Right kidney (tissue), 1 donor: ENCODE results near the gene ATG7.
A peak's percentile ranks its signal among the peaks of the same experiment; 100 is the strongest.
"Not testable (repeated sequence)": the region's sequence is repeated elsewhere in the genome, so short reads cannot be mapped to it uniquely, and the experiment has no call there.

Source experiments
- DNase-seq: peaks from one replicate; pipeline ENCODE4 v3.0.0-alpha.2; 2016

ATG7 gene

DNA sequence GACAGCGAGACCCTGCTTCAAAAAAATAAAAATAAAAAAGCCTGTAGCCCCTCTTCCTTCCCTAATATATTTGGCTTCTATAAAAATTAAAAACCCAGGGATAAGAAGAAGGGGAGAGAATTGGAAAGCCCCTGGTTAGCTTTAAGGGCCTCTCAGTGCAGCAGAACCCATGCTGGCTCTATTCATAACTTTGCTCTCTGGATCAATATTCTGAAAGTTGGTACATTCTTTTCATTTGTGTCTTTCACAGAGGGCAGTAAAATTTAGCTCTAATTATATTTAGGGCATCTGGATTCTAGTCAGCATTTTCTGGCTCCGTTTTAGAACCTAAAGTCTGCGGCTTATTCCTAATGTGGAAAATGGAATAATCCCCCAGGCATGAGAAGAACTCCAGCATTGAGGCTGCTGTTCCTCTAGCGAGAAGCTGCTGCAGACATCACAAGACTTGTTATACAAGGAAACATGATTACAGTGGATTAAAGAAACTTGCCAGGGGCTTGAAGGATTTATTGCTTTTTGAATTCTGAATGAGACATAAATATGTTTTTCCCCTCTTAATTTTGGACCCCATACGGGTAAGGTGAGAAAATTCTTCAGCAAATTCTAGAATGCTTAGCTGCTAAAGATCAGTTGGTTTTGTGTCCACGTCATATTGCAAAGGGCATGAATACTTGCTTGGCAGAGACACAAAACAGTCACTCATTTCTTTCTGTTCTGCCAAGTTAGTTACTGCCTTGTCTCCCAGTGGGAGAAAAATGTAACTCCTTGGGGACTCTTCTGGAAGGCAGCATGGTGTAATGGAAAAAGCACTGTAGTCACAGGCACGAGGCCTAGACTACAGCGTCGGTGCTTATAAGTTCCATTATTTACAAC lies 193.8 kb downstream of the ATG7 start:
- DNase-seq, result no peak

DNA sequence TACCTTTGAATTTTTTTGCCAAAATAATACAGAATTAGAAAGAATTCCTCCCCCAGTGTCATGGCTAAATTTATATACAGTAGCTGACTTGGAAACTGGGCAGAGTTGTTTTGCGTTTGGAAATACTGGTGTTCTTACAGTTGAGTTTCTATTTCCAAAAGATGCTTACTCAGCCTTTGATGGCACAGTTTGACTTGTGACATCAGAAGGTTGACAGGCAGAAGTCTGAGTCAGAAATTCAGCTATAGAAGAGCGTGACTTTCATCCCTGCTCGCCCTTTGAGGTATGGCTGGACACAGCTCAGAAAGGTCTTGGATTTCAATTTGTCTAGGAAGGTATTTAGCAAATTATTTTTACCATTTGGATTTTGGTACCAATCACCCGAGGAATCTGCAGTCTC lies 195.7 kb downstream of the ATG7 start:
- DNase-seq, result no peak

DNA sequence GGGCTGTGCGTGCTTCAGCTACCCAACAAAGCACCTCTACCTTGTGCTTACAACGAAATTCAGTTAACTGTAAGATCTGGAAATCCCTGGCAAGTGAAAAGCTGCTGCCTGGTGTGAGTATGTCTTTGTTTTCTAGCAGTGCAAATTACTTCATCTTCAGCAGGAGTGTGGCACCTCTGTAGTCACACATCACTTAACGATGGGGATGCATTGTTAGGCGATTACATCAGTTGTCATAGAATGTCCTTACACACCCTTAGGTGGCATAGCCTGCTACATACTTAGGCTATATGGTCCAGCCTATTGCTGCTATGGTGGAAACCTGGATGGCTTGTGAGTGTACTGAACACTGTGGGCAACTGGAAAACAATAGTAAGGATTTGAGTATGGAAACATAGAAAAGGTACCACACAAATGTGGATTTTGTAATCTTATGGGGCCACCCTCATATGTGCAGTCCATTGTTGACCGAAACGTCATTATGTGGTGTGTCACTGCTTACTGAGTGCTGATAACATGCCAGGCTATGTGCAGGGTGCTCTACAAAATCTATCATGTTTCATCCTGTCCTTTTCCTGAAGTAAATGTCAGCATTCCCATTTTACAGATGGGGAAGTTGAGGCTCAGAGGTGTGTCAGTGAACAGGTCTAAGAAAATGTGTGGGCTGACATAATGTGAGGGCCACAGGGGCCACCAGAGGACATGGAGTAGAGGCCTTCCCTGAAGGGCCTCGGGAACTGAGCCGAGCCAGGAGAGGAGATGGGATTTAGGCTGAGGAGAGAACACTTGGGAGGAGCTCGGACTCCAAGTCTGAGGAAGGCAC lies 198.0 kb downstream of the ATG7 start:
- no peak for DNase-seq

DNA sequence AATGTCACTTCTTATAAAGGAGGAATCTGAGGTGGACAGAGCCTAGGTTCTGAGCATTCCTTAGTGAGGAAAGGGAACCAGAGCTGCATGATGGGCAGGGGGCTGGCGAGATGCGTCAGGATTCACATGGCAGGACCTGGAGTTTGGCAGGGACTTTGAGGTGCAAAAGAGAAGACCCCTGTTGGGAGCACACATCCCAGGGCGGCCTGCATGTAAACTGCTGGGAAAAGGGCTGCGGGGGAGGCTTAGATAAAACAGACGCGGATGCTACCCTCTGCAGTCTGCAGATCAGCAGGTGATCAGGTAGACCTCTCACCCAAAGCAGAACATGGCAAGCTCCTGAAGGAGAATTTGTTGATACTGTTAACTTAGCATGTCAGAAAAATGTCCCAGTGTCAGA lies 203.1 kb downstream of the ATG7 start:
- DNase-seq, result no peak

DNA sequence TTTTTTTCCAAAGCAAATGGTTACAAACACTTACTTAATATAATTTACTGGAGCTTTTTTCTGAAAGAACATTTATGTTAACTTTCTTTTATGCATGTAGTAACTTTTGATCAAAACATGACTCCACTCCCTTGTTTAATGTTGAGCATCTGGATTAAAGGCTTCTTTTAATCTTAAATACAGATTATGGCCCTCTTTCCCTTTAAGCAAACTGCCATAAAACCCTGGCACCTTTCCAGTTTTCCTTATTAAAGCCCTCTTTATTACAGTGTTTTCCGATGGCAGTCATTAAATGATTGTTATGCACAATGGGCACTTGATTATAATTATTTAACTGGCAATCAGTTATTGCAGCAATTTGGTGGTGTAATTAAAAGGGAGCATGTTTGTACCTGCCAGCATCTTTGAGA lies 204.5 kb downstream of the ATG7 start:
- no peak for DNase-seq

DNA sequence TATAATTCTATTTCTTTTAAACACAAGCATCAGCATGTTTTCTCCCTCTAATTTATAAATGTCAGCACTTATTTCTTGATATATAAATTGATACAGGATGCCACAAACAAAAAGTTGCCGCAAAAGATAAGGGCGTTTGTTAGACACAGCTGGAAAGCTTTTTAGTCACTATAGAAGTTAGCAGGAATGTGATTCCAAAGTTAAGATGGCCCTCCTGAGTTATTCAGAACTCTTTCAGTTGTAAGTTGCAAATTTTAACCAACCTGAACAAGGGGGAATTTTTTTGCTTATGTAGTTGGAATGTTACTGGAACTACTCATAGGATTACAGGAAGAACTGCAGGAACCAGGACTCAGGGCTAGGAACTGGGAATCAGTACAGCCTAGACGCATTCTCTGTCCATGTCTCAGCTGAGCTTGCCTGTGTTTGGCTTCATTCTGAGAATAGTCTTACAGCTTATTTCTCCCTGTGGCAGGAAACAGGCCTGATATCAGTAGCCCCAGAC lies 205.3 kb downstream of the ATG7 start:
- DNase-seq, result no peak

DNA sequence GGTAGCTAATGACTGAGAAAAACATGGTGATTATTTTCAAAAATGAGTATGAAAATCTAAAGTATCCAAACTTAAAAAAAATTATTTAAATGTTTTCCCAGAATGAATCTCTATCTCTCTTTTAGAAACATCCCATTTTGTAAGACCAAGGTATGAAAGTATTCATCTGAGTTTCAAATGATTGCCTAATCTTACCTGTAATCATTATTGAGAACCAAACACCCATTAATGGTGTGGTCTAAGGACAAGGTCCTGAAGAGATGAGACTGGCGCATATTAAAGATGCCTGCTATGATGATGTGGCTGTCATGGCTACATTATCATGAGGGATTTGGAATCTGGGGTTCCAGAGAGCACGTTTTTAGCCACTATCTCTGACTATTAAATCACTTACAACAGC lies 206.0 kb downstream of the ATG7 start:
- no peak for DNase-seq

DNA sequence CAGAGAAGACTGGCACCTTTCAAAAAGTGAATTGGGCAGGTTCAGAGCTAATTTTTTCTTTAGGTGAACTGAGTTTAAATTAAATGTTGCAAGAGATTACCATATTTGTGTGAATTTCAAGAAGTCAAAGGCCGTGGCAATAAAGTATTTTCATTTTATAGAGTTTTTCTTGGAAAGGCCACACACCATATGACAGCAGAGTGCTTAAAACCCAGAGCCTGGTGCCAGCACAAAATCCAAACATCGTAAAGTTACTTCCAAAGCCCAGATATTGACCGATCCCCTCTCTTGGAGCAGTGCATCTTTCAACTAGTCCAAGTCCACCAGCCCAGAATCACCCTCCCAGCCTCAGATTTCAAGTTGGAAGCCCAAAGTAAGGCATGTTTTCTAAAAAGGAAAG lies 207.0 kb downstream of the ATG7 start:
- DNase-seq, result no peak

DNA sequence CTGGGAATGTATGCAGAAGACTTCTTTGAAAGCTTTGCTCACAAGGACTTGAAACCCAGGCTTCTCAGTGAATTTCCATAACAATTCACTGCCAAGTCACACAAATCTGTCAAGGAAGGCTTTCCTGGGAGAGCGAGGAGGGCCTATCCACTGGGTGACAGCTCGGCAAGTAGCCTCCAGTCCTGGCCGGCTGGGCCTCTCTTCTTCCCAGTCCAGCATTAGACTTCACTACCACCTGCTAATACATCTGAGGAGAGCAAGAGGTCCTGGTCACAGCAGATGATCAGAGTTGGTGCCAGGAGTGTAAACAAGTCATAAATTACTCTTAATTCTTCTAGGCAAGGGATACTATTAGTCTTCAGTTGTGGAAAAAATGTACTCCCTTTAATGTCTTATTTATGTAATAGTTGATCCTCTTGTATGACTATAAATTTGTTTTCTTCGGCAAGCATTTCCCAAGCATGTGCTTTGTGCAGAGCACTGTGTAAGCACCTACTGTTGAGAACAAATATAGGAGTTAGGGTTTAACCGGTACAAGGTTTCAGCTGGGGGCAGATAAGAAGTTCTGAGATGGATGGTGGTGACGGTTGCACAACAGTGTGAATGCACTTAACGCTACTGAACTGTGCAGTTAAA lies 208.6 kb downstream of the ATG7 start:
- DNase-seq, result no peak

DNA sequence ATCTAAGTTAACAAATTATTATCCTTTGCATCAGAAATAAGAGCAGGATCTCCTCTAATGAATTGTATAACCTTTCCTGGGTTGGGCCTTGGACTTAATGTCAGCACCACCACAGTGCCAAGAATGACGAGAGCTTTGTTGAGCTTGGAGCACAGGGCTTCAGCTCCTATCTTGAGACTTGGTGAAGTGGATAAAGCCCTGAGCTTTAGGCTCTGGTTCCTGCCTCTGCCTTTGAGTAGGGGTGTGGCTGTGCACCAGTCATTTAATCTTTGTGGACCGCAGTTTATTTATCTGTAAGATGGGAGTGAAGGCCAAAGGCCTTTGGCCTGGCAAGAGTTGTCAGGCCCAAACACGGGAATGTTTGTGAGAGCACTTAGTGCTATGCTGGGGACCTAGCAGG lies 209.4 kb downstream of the ATG7 start:
- no peak for DNase-seq

DNA sequence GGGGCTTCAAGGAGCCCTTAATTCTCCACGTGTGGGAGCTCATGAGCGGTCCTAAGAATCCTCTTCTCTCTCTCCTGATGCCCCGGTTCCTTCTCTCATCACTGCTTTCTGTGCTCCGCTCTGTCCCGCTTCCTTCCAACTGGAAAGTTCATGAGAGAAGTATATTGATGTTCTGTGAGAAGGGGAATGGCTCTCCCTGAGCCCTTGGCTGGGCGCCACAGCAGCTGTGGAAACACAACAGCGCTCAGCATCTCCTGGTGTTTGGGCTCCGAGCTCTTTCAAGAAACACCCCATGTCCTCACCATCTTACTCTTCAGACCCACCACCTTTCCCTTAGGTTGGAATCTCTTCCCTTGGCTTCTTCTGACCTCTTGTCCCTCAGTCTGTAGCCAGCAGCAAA lies 209.8 kb downstream of the ATG7 start:
- no peak for DNase-seq

DNA sequence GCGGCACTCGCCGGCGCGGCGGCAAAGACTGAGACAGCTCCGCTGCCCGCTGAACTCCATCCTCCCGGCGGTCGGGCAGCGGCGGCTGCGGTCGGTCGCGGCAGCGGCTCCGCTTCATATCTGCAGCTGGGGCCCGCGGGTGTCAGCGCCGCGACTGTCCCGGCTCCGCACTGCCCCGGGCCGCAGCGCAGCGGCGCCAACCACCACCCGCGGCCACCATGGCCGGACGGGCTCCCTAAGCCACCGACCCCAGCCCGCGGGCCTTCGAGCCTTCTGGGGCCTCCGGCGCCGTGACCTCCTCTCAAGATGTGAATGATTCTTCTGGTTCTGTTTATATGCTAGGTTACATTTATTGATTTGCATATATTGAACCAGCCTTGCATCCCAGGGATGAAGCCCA lies 216.2 kb downstream of the ATG7 start:
- not testable (repeated sequence) for DNase-seq

DNA sequence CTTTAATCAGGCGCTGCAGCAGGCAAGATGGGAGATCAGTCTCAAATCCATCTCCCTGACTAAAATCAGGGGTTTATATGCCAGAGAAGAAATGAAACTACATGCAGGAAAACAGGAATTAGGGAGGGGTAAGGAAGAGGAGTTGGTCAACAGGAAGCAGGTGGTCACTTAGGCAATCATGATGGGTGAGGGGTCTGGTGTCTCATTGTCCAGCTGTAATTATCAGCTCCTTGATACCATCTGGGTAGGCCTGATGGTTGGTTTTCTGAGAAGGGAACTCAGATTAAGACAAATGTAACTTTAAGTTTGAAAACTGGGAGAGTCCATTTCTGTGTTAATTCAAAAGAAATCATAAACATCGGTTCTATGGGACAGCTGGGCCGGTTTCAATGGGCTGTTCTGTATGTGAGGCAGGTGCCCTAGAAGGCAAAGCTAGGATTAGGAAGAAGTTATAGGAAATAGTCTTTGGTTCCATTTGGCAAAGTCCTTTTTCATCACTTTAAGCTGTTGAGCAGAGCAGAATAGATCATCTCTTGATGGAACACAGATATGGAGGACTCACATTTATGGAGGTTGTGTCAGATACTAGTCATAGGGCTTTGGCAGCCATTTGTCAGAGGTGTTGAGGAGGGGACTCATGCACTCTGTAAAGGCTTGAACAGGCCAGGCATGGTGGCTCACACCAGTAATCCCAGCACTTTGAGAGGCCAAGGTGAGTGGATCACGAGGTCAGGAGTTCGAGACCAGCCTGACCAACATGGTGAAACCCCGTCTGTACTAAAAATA lies 222.1 kb downstream of the ATG7 start:
- no peak for DNase-seq

DNA sequence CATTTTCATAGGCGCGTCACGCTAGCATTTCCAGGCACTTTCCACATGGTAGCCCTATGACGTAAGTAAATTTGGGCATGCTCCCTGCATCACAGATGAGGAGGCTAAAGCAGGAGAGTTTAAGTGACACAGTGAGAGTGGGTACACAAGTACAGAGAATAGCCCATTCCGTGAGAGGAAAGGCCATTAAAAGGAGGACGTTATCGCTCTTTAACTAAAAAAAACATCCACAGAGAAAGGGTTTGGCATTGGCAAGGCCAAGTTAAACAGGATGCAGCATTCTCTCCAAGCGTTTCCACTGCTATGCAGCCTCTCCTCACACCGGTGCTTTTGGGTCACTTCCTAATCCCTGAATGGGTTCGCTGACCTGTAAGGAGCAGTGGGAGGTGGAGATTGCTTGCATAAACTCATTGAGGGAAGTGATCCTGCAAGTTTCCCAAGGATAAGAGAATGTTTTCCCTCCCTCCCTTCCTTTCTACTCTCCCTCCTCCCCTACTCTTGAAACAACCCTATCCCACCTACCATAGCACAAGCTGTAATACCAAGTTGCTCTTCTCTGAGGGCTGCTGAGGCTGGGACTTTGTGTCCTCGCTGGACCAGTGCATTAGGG lies 223.9 kb downstream of the ATG7 start:
- DNase-seq, result no peak

DNA sequence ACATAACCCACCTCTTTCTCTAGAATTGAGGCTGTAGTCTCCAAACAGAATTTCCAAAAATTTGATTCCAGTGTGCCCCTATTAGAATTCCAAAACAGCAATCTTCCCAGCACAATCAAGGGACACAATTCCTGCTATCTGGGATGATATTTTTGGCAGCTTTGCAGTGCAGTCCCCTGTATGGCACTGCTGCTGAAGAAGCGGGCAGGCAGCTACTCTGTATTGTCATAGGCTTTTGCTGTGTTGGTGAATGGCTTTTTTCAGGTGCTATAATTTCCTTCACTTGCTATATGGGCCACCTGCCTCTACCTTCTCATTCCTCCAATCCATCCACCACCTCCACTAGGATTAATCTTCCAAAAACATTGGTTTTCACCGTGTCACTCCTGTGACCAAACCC lies 226.0 kb downstream of the ATG7 start:
- DNase-seq, result no peak

DNA sequence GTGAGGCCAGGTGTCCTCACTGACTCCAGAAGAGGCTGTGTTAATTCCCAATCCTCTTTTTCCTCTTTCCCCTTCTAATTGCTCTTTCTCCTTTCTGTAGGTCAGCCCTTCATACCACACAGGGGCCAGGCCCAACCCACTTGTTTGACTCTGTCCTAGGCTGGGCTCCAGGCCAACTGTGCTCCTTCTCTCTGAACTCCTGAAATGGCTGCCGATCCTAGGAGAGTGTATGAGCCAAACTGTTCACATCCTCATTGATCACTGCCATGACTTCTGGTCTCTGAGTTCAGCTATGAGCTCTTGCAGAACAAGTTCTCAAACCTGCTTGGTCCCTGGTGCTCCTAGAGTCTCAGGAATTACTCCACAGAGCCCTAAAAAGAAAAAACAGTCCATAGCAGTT lies 226.4 kb downstream of the ATG7 start:
- DNase-seq, result no peak

DNA sequence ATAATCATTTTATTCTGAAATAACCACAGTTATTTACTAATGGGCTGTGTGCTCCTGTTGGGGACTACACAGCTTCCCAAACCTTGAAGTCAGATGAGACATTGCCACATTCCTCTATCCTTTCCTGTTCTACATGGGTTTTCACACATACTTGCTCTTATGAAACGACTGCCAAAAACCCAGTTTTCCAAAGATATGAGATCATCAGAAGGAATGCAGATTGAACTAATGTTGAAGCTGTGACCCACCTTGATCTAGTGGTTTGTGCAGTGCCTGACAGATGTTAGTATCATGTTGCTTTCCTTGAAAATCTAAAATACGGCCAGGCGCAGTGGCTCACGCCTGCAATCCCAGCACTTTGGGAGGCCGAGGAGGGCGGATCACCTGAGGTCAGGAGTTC lies 226.9 kb downstream of the ATG7 start:
- no peak for DNase-seq

DNA sequence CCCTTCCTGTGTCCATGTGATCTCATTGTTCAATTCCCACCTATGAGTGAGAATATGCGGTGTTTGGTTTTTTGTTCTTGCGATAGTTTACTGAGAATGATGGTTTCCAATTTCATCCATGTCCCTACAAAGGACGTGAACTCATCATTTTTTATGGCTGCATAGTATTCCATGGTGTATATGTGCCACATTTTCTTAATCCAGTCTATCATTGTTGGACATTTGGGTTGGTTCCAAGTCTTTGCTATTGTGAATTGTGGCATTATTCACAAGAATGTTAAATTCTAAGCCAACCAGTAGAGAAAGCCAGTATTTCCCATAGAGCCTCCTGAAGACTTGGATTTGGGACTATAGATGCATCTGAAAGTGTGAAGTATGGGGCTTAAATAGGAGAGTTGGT lies 230.2 kb downstream of the ATG7 start:
- not testable (repeated sequence) for DNase-seq

DNA sequence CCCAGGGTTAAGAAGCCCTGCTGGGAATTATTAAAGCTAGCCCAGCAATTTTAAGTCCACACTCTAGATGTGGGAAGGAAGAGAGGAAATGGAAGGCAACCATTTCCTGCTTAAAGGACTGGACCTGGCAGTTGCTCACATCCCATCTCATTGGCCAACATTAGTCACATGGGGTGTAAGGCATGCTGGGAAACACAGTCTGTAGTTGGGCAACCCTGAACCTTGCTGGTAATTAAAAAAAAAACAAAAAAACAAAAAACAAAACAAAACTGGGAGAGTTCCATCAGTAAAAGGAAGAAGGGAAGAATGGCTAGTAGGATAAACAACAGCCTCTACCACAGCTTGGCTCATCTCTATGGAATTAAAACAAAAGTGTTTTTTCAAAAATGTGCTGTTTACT lies 235.5 kb downstream of the ATG7 start:
- no peak for DNase-seq

DNA sequence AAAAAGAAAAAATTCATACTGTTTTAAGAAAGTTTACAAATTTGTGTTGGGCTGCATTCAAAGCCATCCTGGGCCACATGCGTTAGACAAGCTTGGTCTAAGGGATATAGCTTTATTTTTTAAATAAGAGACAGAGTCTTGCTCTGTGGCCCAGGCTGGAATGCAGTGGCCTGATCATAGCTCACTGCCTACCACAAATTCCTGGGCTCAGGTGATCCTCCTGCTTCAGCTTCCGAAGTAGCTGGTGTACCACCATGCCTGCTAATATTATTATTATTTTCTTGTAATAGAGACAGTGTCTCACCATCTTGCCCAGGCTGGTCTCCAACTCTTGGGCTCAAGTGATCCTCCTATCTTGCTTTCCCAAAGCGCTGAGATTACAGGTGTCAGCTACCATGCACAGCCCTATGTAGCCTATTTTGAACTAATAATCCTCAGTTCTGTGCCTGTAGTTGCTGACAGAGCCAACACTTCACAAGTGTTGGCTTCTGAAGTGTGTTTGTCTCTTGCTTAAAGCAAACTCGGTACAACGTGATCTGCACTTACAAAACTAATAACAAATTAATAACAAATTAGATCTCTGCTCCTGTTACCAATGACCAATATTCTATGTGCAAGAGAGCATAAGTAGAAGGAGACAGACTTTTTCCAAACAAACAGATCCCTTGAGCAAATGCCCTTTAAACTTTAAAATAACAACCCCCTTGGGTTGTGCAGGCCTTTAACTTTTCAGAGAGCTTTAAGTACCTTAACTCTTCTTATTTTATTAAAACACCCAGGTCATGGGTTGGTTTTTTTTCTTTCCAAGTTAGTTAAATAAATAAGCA lies 236.4 kb downstream of the ATG7 start:
- DNase-seq, result peak; percentile 26
